ENCODE data around the gene NLK. TPM values are rescaled to one million over a fixed set of nuclear protein-coding genes. Genes with fewer than 3 reads are reported as not detected.
A peak's percentile ranks its signal among the peaks of the same experiment; 100 is the strongest.

NLK gene
- polyA plus RNA-seq, 4 donors: 46.6 to 56.1 (median 46.9) TPM

GRCh38 chr17:28038802-28039201 lies 3.7 kb upstream of the NLK start:
- no peak for DNase-seq (ENCODE audit: low read depth in 4 of 4, low spot score in 2 of 4)

GRCh38 chr17:28039251-28039650 lies 3.2 kb upstream of the NLK start:
- no peak for DNase-seq (ENCODE audit: low read depth in 4 of 4, low spot score in 2 of 4)

GRCh38 chr17:28040406-28040805 lies 2.1 kb upstream of the NLK start:
- no peak for DNase-seq (ENCODE audit: low read depth in 4 of 4, low spot score in 2 of 4)

- peak; percentile 98 to 100 (median 100) for DNase-seq (ENCODE audit: low read depth in 4 of 4, low spot score in 2 of 4)
Observed at GRCh38 chr17:28041068-28041843, 1.2 kb upstream of the NLK start.

GRCh38 chr17:28041844-28042656 lies 427 bp upstream of the NLK start:
- DNase-seq (ENCODE audit: low read depth in 4 of 4, low spot score in 2 of 4): peak in 1 of 4 donors; percentile 11

GRCh38 chr17:28042721-28043291 lies 329 bp downstream of the NLK start:
- DNase-seq (ENCODE audit: low read depth in 4 of 4, low spot score in 2 of 4): no peak

- DNase-seq (ENCODE audit: low read depth in 4 of 4, low spot score in 2 of 4): no peak
Observed at GRCh38 chr17:28043296-28043695, 819 bp downstream of the NLK start.

GRCh38 chr17:28043741-28044140 lies 1.3 kb downstream of the NLK start:
- DNase-seq (ENCODE audit: low read depth in 4 of 4, low spot score in 2 of 4): no peak

- no peak for DNase-seq (ENCODE audit: low read depth in 4 of 4, low spot score in 2 of 4)
Observed at GRCh38 chr17:28045304-28045703, 2.8 kb downstream of the NLK start.

GRCh38 chr17:28046034-28046825 lies 3.8 kb downstream of the NLK start:
- DNase-seq (ENCODE audit: low read depth in 4 of 4, low spot score in 2 of 4): no peak

GRCh38 chr17:28047806-28048205 lies 5.3 kb downstream of the NLK start:
- DNase-seq (ENCODE audit: low read depth in 4 of 4, low spot score in 2 of 4): no peak

GRCh38 chr17:28049071-28049470 lies 6.6 kb downstream of the NLK start:
- no peak for DNase-seq (ENCODE audit: low read depth in 4 of 4, low spot score in 2 of 4)

- no peak for DNase-seq (ENCODE audit: low read depth in 4 of 4, low spot score in 2 of 4)
Observed at GRCh38 chr17:28053044-28053670, 10.7 kb downstream of the NLK start.

- no peak for DNase-seq (ENCODE audit: low read depth in 4 of 4, low spot score in 2 of 4)
Observed at GRCh38 chr17:28053725-28054124, 11.2 kb downstream of the NLK start.

GRCh38 chr17:28055546-28056275 lies 13.2 kb downstream of the NLK start:
- no peak for DNase-seq (ENCODE audit: low read depth in 4 of 4, low spot score in 2 of 4)

GRCh38 chr17:28056276-28056620 lies 13.8 kb downstream of the NLK start:
- DNase-seq (ENCODE audit: low read depth in 4 of 4, low spot score in 2 of 4): no peak

- no peak for DNase-seq (ENCODE audit: low read depth in 4 of 4, low spot score in 2 of 4)
Observed at GRCh38 chr17:28057731-28058246, 15.3 kb downstream of the NLK start.

- no peak for DNase-seq (ENCODE audit: low read depth in 4 of 4, low spot score in 2 of 4)
Observed at GRCh38 chr17:28059675-28060074, 17.2 kb downstream of the NLK start.

- no peak for DNase-seq (ENCODE audit: low read depth in 4 of 4, low spot score in 2 of 4)
Observed at GRCh38 chr17:28065706-28066105, 23.2 kb downstream of the NLK start.

Measured in left renal cortex interstitium (tissue), 4 donors.